GM12878 (cell line): Measurements from ENCODE around the gene DHX30. TPM values are rescaled to one million over a fixed set of nuclear protein-coding genes. Genes with fewer than 3 reads are reported as not detected.

Experiments used
- ASH2L ChIP-seq: fragments of 300-600, 200-600 bp; sonication (generic); IDR thresholded peaks from 2 replicates; pipeline ENCODE4 v1.6.1; 2017; ENCODE audit warnings: low read depth, mild to moderate bottlenecking, borderline replicate concordance
- BMI1 ChIP-seq: fragments of 450-650 bp; IDR thresholded peaks from 2 replicates; pipeline ENCODE4 v1.6.1; 2016; ENCODE audit warnings: mild to moderate bottlenecking, moderate library complexity, borderline replicate concordance
- CBX5 ChIP-seq: sonication (generic); IDR thresholded peaks from 2 replicates; pipeline ENCODE4 v1.6.1; 2016; ENCODE audit warnings: low read depth, moderate library complexity, mild to moderate bottlenecking, inconsistent platforms
- CREM ChIP-seq: IDR thresholded peaks from 2 replicates; pipeline ENCODE4 v1.6.1; 2014; ENCODE audit warnings: antibody characterized with exemption, low read depth
- ELK1 ChIP-seq: IDR thresholded peaks from 2 replicates; pipeline ENCODE4 v1.6.1; 2012; ENCODE audit warnings: low read depth, low read length, improper control_type of control experiment
- KLF5 ChIP-seq: fragments of 450-650 bp; IDR thresholded peaks from 2 replicates; pipeline ENCODE4 v1.6.1; 2014; ENCODE audit warnings: mild to moderate bottlenecking; ENCODE audit not compliant: partially characterized antibody
- LARP7 ChIP-seq: fragments of 450-650 bp; IDR thresholded peaks from 2 replicates; pipeline ENCODE4 v1.6.1; 2017; ENCODE audit warnings: mild to moderate bottlenecking
- MXI1 ChIP-seq: fragments of 150-350 bp; IDR thresholded peaks from 2 replicates; pipeline ENCODE4 v1.6.1; 2011; ENCODE audit warnings: low read depth, mild to moderate bottlenecking, inconsistent platforms, low read length, improper control_type of control experiment
- MYB ChIP-seq: fragments of 150-350 bp; IDR thresholded peaks from 2 replicates; pipeline ENCODE4 v1.6.1; 2014; ENCODE audit warnings: mild to moderate bottlenecking, low read depth, low read length, borderline replicate concordance
- NBN ChIP-seq: fragments of 450-650 bp; IDR thresholded peaks from 2 replicates; pipeline ENCODE4 v1.6.1; 2016
- PML ChIP-seq: IDR thresholded peaks from 2 replicates; pipeline ENCODE4 v1.6.1; 2012; ENCODE audit warnings: low read length, inconsistent platforms
- RELA ChIP-seq: fragments of 450-650 bp; IDR thresholded peaks from 2 replicates; pipeline ENCODE4 v1.8.0; 2014; ENCODE audit warnings: borderline replicate concordance; ENCODE audit not compliant: partially characterized antibody
- RUNX3 ChIP-seq: IDR thresholded peaks from 2 replicates; pipeline ENCODE4 v1.6.1; 2012; ENCODE audit warnings: low read length, inconsistent platforms
- SMAD1 ChIP-seq: fragments of 450-650 bp; IDR thresholded peaks from 2 replicates; pipeline ENCODE4 v1.6.1; 2018; ENCODE audit warnings: mild to moderate bottlenecking, low read depth; ENCODE audit not compliant: partially characterized antibody
- SMAD5 ChIP-seq: IDR thresholded peaks from 2 replicates; pipeline ENCODE4 v1.6.1; 2016; ENCODE audit warnings: antibody characterized with exemption, low read depth
- TAF1 ChIP-seq: IDR thresholded peaks from 2 replicates; pipeline ENCODE4 v1.6.1; 2011; ENCODE audit warnings: mild to moderate bottlenecking, low read depth, low read length, borderline replicate concordance
- ZNF24 ChIP-seq: fragments of 450-650 bp; IDR thresholded peaks from 2 replicates; pipeline ENCODE4 v1.6.1; 2017; ENCODE audit warnings: antibody characterized with exemption, mild to moderate bottlenecking
- ZNF687 ChIP-seq: fragments of 450-650 bp; IDR thresholded peaks from 2 replicates; pipeline ENCODE4 v1.6.1; 2017; ENCODE audit warnings: mild to moderate bottlenecking, moderate library complexity
- polyA plus RNA-seq, 11 experiments: library from polyadenylated mRNA; depleted of rRNA in 4 of 11; unstranded in 6 of 11; stranded (reverse) in 5 of 11; fragments of >200 nt; fragmentation: Nextera tagmentation in 4 of 11; fragmentation: Illumina TruSeq in 1 of 11; extraction: Ambion mirVana in 4 of 11; extraction: Trizol in 1 of 11; gene quantifications; 1 replicate in 1 of 11; 2 replicates in 10 of 11; pipeline versions ENCODE4 v1.2.1 to v1.2.3, GENCODE V29; 2011 to 2016; ENCODE audit warnings: inconsistent platforms in 2 of 11, missing spikeins in 2 of 11, low read depth in 1 of 11
- total RNA-seq, 4 experiments: library from RNA; depleted of rRNA in 3 of 4; stranded (reverse); fragments of >200 nt in 3 of 4; fragmentation: Illumina TruSeq in 1 of 4; extraction: Trizol in 1 of 4; gene quantifications; 2 replicates each; pipeline versions ENCODE4 v1.2.1 to v1.2.3, GENCODE V29; 2013 to 2021
- TF ChIP-seq, protein P1 (sequence below): fragments of 450-650 bp; IDR thresholded peaks from 2 replicates; pipeline ENCODE4 v1.6.1; 2014; ENCODE audit warnings: mild to moderate bottlenecking
- TF ChIP-seq, protein P2 (sequence below): fragments of 450-650 bp; IDR thresholded peaks from 2 replicates; pipeline ENCODE4 v1.6.1; 2017; ENCODE audit warnings: borderline replicate concordance
- TF ChIP-seq, protein P3 (sequence below): IDR thresholded peaks from 2 replicates; pipeline ENCODE4 v1.6.1; 2011; ENCODE audit warnings: borderline replicate concordance, low read depth, mild to moderate bottlenecking, moderate library complexity, low read length; ENCODE audit not compliant: insufficient read depth, poor library complexity, severe bottlenecking

DHX30 gene
- total and polyA plus RNA-seq, 10 of the 15 experiments (the other 5 are each of a cell fraction or from before 2014, with no cell fraction given): 9.5 to 75.3 (median 47.8) TPM

- TF ChIP-seq TAF1 (peak; percentile 95), ZNF687 (peak; percentile 44; the same call in 1 of the 2 replicates), CREM (0 out of 2 replicates have a peak, but pooled peaks have one; percentile 26), BMI1 (no peak), RELA (peak; percentile 73), SMAD5 (peak; percentile 61; the same call in 1 of the 2 replicates), ZNF24 (peak; percentile 78), CBX5 (0 out of 2 replicates have a peak, but pooled peaks have one; percentile 52), PML (peak; percentile 65; the same call in 1 of the 2 replicates), LARP7 (peak; percentile 90), KLF5 (peak; percentile 49), NBN (no peak), SMAD1 (no peak), ASH2L (peak; percentile 85; the same call in 1 of the 2 replicates), MYB (no peak), ELK1 (no peak), MXI1 (peak; percentile 82), RUNX3 (peak; percentile 61; the same call in 1 of the 2 replicates)
- TF ChIP-seq, protein P1, sequence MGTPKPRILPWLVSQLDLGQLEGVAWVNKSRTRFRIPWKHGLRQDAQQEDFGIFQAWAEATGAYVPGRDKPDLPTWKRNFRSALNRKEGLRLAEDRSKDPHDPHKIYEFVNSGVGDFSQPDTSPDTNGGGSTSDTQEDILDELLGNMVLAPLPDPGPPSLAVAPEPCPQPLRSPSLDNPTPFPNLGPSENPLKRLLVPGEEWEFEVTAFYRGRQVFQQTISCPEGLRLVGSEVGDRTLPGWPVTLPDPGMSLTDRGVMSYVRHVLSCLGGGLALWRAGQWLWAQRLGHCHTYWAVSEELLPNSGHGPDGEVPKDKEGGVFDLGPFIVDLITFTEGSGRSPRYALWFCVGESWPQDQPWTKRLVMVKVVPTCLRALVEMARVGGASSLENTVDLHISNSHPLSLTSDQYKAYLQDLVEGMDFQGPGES: 0 out of 2 replicates have a peak, but pooled peaks have one; percentile 54
- TF ChIP-seq, protein P2, sequence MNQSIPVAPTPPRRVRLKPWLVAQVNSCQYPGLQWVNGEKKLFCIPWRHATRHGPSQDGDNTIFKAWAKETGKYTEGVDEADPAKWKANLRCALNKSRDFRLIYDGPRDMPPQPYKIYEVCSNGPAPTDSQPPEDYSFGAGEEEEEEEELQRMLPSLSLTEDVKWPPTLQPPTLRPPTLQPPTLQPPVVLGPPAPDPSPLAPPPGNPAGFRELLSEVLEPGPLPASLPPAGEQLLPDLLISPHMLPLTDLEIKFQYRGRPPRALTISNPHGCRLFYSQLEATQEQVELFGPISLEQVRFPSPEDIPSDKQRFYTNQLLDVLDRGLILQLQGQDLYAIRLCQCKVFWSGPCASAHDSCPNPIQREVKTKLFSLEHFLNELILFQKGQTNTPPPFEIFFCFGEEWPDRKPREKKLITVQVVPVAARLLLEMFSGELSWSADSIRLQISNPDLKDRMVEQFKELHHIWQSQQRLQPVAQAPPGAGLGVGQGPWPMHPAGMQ: no peak
- TF ChIP-seq, protein P3, sequence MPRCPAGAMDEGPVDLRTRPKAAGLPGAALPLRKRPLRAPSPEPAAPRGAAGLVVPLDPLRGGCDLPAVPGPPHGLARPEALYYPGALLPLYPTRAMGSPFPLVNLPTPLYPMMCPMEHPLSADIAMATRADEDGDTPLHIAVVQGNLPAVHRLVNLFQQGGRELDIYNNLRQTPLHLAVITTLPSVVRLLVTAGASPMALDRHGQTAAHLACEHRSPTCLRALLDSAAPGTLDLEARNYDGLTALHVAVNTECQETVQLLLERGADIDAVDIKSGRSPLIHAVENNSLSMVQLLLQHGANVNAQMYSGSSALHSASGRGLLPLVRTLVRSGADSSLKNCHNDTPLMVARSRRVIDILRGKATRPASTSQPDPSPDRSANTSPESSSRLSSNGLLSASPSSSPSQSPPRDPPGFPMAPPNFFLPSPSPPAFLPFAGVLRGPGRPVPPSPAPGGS: peak; percentile 21
Observed at GRCh38 chr3:47824541-47825473, 21.9 kb downstream of the DHX30 start (continued).
